H1 (cell line): ENCODE measurements around the gene SLC7A8. TPM values are rescaled to one million over a fixed set of nuclear protein-coding genes. Genes with fewer than 3 reads are reported as not detected.

Source experiments
- CTCF ChIA-PET: fragments of 300-600 bp; sonication (Branson Sonifier 250); formaldehyde crosslinking; loops from one replicate; lab custom pipeline; 2021; ENCODE audit not compliant: partially characterized antibody; lab: Charles Lee
- POLR2A ChIA-PET: fragments of 300-600 bp; sonication (Branson Sonifier 250); formaldehyde crosslinking; loops from one replicate; lab custom pipeline; 2021; ENCODE audit warnings: inconsistent platforms; ENCODE audit not compliant: partially characterized antibody; lab: Charles Lee
- DNase-seq, 2 experiments: peaks; one replicate each; pipeline versions ENCODE4 v3.0.0 to v3.0.0-alpha.2; 2010 to 2022; ENCODE audit warnings: low spot score in 2 of 2, low read depth in 1 of 2, mixed read lengths in 1 of 2
- FAIRE-seq: peaks from 2 replicates; lab custom pipeline; 2011; peaks lifted over from hg19 to GRCh38; lab: Jason Lieb, UNC
- H2AFZ ChIP-seq: 2 replicates; pipeline ENCODE4 v1.8.1; 2012; ENCODE audit warnings: low read length, inconsistent platforms
- H2AK5ac ChIP-seq: 2 replicates; pipeline ENCODE4 v1.6.1; 2013; ENCODE audit warnings: low read depth, low read length
- H2BK120ac ChIP-seq: replicated peaks from 2 replicates; pipeline ENCODE3; 2013; ENCODE audit warnings: low read depth, low read length, inconsistent platforms
- H2BK12ac ChIP-seq: 2 replicates; pipeline ENCODE4 v1.6.1; 2013; ENCODE audit warnings: low read depth, low read length
- H2BK15ac ChIP-seq: 2 replicates; pipeline ENCODE4 v1.6.1; 2013; ENCODE audit warnings: low read length
- H2BK20ac ChIP-seq: 2 replicates; pipeline ENCODE4 v1.6.1; 2013; ENCODE audit warnings: low read length
- H2BK5ac ChIP-seq: 2 replicates; pipeline ENCODE4 v1.6.1; 2013; ENCODE audit warnings: low read depth, low read length
- H3K14ac ChIP-seq: 2 replicates; pipeline ENCODE4 v1.6.1; 2013; ENCODE audit warnings: inconsistent platforms; ENCODE audit not compliant: insufficient read length
- H3K18ac ChIP-seq: 2 replicates; pipeline ENCODE4 v1.6.1; 2013; ENCODE audit warnings: low read length; ENCODE audit errors: extremely low read depth
- H3K23ac ChIP-seq: 2 replicates; pipeline ENCODE4 v1.6.1; 2013; ENCODE audit warnings: inconsistent platforms; ENCODE audit not compliant: insufficient read length
- H3K23me2 ChIP-seq: 2 replicates; pipeline ENCODE4 v1.6.1; 2013; ENCODE audit warnings: low read depth, low read length
- H3K27ac ChIP-seq: 2 replicates; pipeline ENCODE4 v1.6.1; 2011; ENCODE audit warnings: low read depth, low read length, inconsistent platforms
- H3K27me3 ChIP-seq, 4 experiments: replicated peaks in 1 of 4; 1 replicate in 1 of 4; 2 replicates in 3 of 4; pipeline versions ENCODE4 v1.6.1 to v1.8.1; 2011 to 2013; ENCODE audit warnings: low read length in 3 of 4, mild to moderate bottlenecking in 3 of 4, inconsistent platforms in 2 of 4, mixed read lengths in 2 of 4, moderate library complexity in 1 of 4; ENCODE audit not compliant: control insufficient read depth in 3 of 4, insufficient read depth in 3 of 4; ENCODE audit errors: extremely low read depth in 1 of 4
- H3K36me3 ChIP-seq, 4 experiments: 2 replicates each; pipeline versions ENCODE4 v1.6.1 to v1.8.1; 2011 to 2013; ENCODE audit warnings: mild to moderate bottlenecking in 4 of 4, low read length in 3 of 4, moderate library complexity in 2 of 4, control low read depth in 1 of 4, inconsistent platforms in 1 of 4; ENCODE audit not compliant: insufficient read depth in 4 of 4, control insufficient read depth in 2 of 4
- H3K4ac ChIP-seq: replicated peaks from 2 replicates; pipeline ENCODE3; 2013; ENCODE audit warnings: low read length, low read depth, mixed read lengths, inconsistent platforms; ENCODE audit not compliant: insufficient read length
- H3K4me1 ChIP-seq, 4 experiments: replicated peaks in 1 of 4; 1 replicate in 1 of 4; 2 replicates in 3 of 4; pipeline versions ENCODE4 v1.6.1 to v1.8.1; 2011 to 2013; ENCODE audit warnings: low read length in 3 of 4, inconsistent platforms in 2 of 4, mixed read lengths in 1 of 4; ENCODE audit not compliant: insufficient read depth in 4 of 4, control insufficient read depth in 3 of 4
- H3K4me2 ChIP-seq, 2 experiments: 2 replicates each; pipeline versions ENCODE4 v1.6.1 to v1.8.1; 2011 to 2013; ENCODE audit warnings: low read depth in 2 of 2, low read length in 2 of 2, control low read depth in 1 of 2, inconsistent platforms in 1 of 2, mild to moderate bottlenecking in 1 of 2; ENCODE audit not compliant: insufficient read depth in 1 of 2
- H3K4me3 ChIP-seq, 4 experiments: fragments of 200-600, 300-600 bp in 1 of 4; sonication (generic), shearing (Covaris generic), sonication (Bioruptor Twin) in 1 of 4; 2 replicates each; pipeline versions ENCODE4 v1.5.1 to v1.8.1; 2011 to 2016; ENCODE audit warnings: low read length in 4 of 4, low read depth in 3 of 4, control low read depth in 2 of 4, inconsistent platforms in 2 of 4, mild to moderate bottlenecking in 2 of 4, mixed read lengths in 1 of 4, moderate library complexity in 1 of 4; ENCODE audit not compliant: insufficient read depth in 2 of 4; ENCODE audit errors: extremely low read depth in 1 of 4
- H3K56ac ChIP-seq: replicated peaks from 2 replicates; pipeline ENCODE3; 2013; ENCODE audit warnings: low read depth, mild to moderate bottlenecking, mixed read lengths, low read length, inconsistent platforms; ENCODE audit not compliant: insufficient read length
- H3K79me1 ChIP-seq: 2 replicates; pipeline ENCODE4 v1.6.1; 2013; ENCODE audit warnings: low read depth, low read length, control low read depth
- H3K79me2 ChIP-seq, 2 experiments: 2 replicates each; pipeline versions ENCODE4 v1.6.1 to v1.8.1; 2012 to 2013; ENCODE audit warnings: low read length in 2 of 2, mild to moderate bottlenecking in 2 of 2, inconsistent platforms in 1 of 2; ENCODE audit not compliant: insufficient read depth in 2 of 2, control insufficient read depth in 1 of 2
- H3K9ac ChIP-seq, 4 experiments: replicated peaks in 1 of 4; 1 replicate in 1 of 4; 2 replicates in 3 of 4; pipeline versions ENCODE4 v1.6.1 to v1.8.1; 2011 to 2013; ENCODE audit warnings: low read depth in 3 of 4, low read length in 3 of 4, control low read depth in 2 of 4, mild to moderate bottlenecking in 2 of 4, moderate library complexity in 2 of 4, inconsistent platforms in 1 of 4; ENCODE audit errors: extremely low read depth in 1 of 4
- H3K9me3 ChIP-seq, 2 experiments: 2 replicates each; pipeline versions ENCODE4 v1.6.1 to v1.8.1; 2012 to 2013; ENCODE audit warnings: mild to moderate bottlenecking in 2 of 2, moderate library complexity in 2 of 2, control low read depth in 1 of 2, inconsistent platforms in 1 of 2, low read depth in 1 of 2, low read length in 1 of 2, mixed read lengths in 1 of 2; ENCODE audit not compliant: insufficient read depth in 2 of 2
- H4K20me1 ChIP-seq, 2 experiments: replicated peaks in 1 of 2; 2 replicates each; pipeline versions ENCODE3 to v1.8.1; 2011 to 2013; ENCODE audit warnings: inconsistent platforms in 2 of 2, low read length in 2 of 2, mild to moderate bottlenecking in 1 of 2; ENCODE audit not compliant: insufficient read depth in 2 of 2, control insufficient read depth in 1 of 2
- H4K5ac ChIP-seq: 2 replicates; pipeline ENCODE4 v1.6.1; 2013; ENCODE audit warnings: low read length, low read depth, mixed read lengths, inconsistent platforms; ENCODE audit not compliant: insufficient read length
- H4K8ac ChIP-seq: 2 replicates; pipeline ENCODE4 v1.8.0; 2013; ENCODE audit warnings: mild to moderate bottlenecking, moderate library complexity, low read length, inconsistent platforms; ENCODE audit not compliant: insufficient read depth; ENCODE audit errors: extremely low read depth
- H4K91ac ChIP-seq: replicated peaks from 2 replicates; pipeline ENCODE3; 2013; ENCODE audit warnings: low read length, mixed read lengths, inconsistent platforms; ENCODE audit not compliant: insufficient read length
- BRCA1 ChIP-seq: IDR thresholded peaks from 2 replicates; pipeline ENCODE4 v1.6.1; 2012; ENCODE audit warnings: low read depth, low read length, improper control_type of control experiment
- EZH2 ChIP-seq: fragments of 200-600 bp; sonication (generic); IDR thresholded peaks from 2 replicates; pipeline ENCODE4 v1.7.1; 2012; ENCODE audit warnings: low read depth, mild to moderate bottlenecking, moderate library complexity, low read length, inconsistent platforms; ENCODE audit not compliant: severe bottlenecking
- GTF2F1 ChIP-seq: IDR thresholded peaks from 2 replicates; pipeline ENCODE4 v1.6.1; 2012; ENCODE audit warnings: low read depth, low read length, improper control_type of control experiment, borderline replicate concordance
- HDAC6 ChIP-seq: IDR thresholded peaks from one replicate; pipeline ENCODE4 v1.7.1; 2012; ENCODE audit warnings: low read depth, mild to moderate bottlenecking, inconsistent platforms, low read length, moderate library complexity
- POU5F1 ChIP-seq: IDR thresholded peaks from 2 replicates; pipeline ENCODE4 v1.6.1; 2011; ENCODE audit warnings: low read depth, mild to moderate bottlenecking, low read length, moderate library complexity
- RAD21 ChIP-seq, 2 experiments: IDR thresholded peaks in 1 of 2; conservative IDR thresholded peaks in 1 of 2; 2 replicates each; pipeline ENCODE4 v1.6.1; 2011; ENCODE audit warnings: low read depth in 2 of 2, low read length in 2 of 2, improper control_type of control experiment in 1 of 2, inconsistent platforms in 1 of 2, mild to moderate bottlenecking in 1 of 2, moderate library complexity in 1 of 2
- RNF2 ChIP-seq: fragments of 200-900, 300-1000 bp; sonication (generic); IDR thresholded peaks from 2 replicates; pipeline ENCODE4 v1.7.1; 2016; ENCODE audit warnings: borderline replicate concordance, low read depth, mild to moderate bottlenecking, antibody characterized with exemption, low read length; ENCODE audit not compliant: poor library complexity, severe bottlenecking; ENCODE audit errors: missing control alignments
- SIN3A ChIP-seq, 2 experiments: IDR thresholded peaks in 1 of 2; conservative IDR thresholded peaks in 1 of 2; 2 replicates each; pipeline ENCODE4 v1.6.1; 2011 to 2012; ENCODE audit warnings: low read length in 2 of 2, improper control_type of control experiment in 1 of 2, low read depth in 1 of 2, mild to moderate bottlenecking in 1 of 2
- SUZ12 ChIP-seq: fragments of 200-600 bp; sonication (generic); IDR thresholded peaks from 2 replicates; pipeline ENCODE4 v1.6.1; 2012; ENCODE audit warnings: mild to moderate bottlenecking, inconsistent platforms, low read length, moderate library complexity, mixed read lengths
- YY1 ChIP-seq: IDR thresholded peaks from 2 replicates; pipeline ENCODE4 v1.6.1; 2011; ENCODE audit warnings: low read depth, mild to moderate bottlenecking, low read length
- ZNF274 ChIP-seq: IDR thresholded peaks from 2 replicates; pipeline ENCODE4 v1.7.0; 2012; ENCODE audit warnings: low read length, borderline replicate concordance; ENCODE audit errors: extremely low read depth
- WGBS, 2 experiments: shearing (Covaris generic) in 1 of 2; methylation state at CpG; one replicate each; pipeline versions ENCODE4 v1.1.6 to v1.1.7; 2013 to 2015; ENCODE audit warnings: low lambda C conversion rate in 2 of 2, mixed read lengths in 2 of 2, inconsistent platforms in 1 of 2, low coverage in 1 of 2, missing lambda C conversion rate in 1 of 2; ENCODE audit not compliant: insufficient replicate concordance in 2 of 2, insufficient coverage in 1 of 2, insufficient read length in 1 of 2; ENCODE audit errors: extremely low coverage in 1 of 2, missing lambda C conversion rate in 1 of 2; 5-methylcytosine and 5-hydroxymethylcytosine counted together
- polyA plus RNA-seq, 7 experiments: library from polyadenylated mRNA; depleted of rRNA in 3 of 7; stranded (reverse) in 5 of 7; unstranded in 2 of 7; fragments of >200 nt in 5 of 7; fragments of 200-250 nt in 2 of 7; gene quantifications; 1 replicate in 5 of 7; 2 replicates in 1 of 7; 4 replicates in 1 of 7; pipeline versions ENCODE4 v1.2.1 to v1.2.3, GENCODE V29; 2011 to 2013; ENCODE audit warnings: missing spikeins in 2 of 7, mixed read lengths in 2 of 7
- total RNA-seq: library from RNA; stranded (reverse); fragmentation: NEBNext Ultra II Directional; extraction: Animal tissue kit (Norgen Biotek cat#: 25700); gene quantifications from 2 replicates; pipeline ENCODE4 v1.2.1, GENCODE V29; 2021

Gene SLC7A8
- total and polyA plus RNA-seq, 2 of the 8 experiments (the other 6 are each of a cell fraction or from before 2014, with no cell fraction given): 182 to 204 TPM

DNA sequence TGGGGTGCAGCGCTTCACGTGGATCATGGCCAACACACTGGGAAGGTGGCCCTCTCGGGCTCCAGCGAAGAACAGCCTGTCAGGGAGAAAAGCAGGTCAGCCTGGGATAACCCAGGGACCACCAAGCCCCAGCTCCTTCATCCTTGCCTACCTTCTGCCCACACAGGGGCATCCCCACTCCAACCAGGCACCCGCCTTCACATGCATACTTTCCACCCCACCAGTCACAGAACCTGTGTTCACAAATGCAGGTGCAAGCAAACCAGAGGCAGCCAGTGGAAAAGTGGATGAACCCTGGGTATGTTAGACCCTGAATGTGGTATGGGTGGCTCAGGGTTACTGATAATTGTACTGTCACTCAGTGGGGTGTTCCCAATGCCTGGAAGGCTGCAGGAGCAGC, 52.0 kb downstream of the SLC7A8 start:
- Histone ChIP-seq H4K5ac (no peak overlapping the region), H2BK20ac (no peak overlapping the region), H3K14ac (no peak overlapping the region), H4K91ac (no peak overlapping the region), H3K79me2 (no peaks in the 10 kb centered on the region), H3K4me3 (no peak overlapping the region), H4K8ac (no peak overlapping the region; the same call in 1 of the 2 replicates), H3K4ac (no peak overlapping the region), H3K23me2 (no peaks in the 10 kb centered on the region), H4K20me1 (peaks cover 2 to 5% of the 10 kb centered on the region in 2 experiments), H2BK5ac (no peak overlapping the region), H3K56ac (no peak overlapping the region), H3K36me3 (peaks cover 15 to 57% (median 26%) of the 10 kb centered on the region in 4 experiments), H2BK15ac (no peak overlapping the region), H3K27me3 (no peaks in the 10 kb centered on the region), H3K27ac (no peak overlapping the region), H3K9me3 (no peaks in the 10 kb centered on the region), H3K23ac (no peak overlapping the region), H3K4me2 (no peak overlapping the region), H2BK12ac (no peak overlapping the region), H3K4me1 (no peaks in the 10 kb centered on the region), H3K9ac (no peak overlapping the region), H2BK120ac (no peak overlapping the region), H3K79me1 (no peaks in the 10 kb centered on the region), H2AK5ac (no peak overlapping the region), H3K18ac (no peak overlapping the region), H2AFZ (no peak overlapping the region)
- DNase-seq (no peak), FAIRE-seq (no peak)
- TF ChIP-seq POU5F1: no peak
- TF ChIP-seq GTF2F1: no peak
- no peak for TF ChIP-seq BRCA1
- TF ChIP-seq HDAC6: no peak
- no peak for TF ChIP-seq YY1
- TF ChIP-seq SIN3A (conservative IDR thresholded peaks at IDR 0.05 in 1 of 2, IDR thresholded peaks at IDR 0.05 in 1 of 2; ENCODE audit: low read depth in 1 of 2, low read length in 2 of 2): no peak
- no peak for TF ChIP-seq RNF2
- no peak for TF ChIP-seq SUZ12
- no peak for TF ChIP-seq ZNF274
- no peak for TF ChIP-seq RAD21 (IDR thresholded peaks at IDR 0.05 in 1 of 2, conservative IDR thresholded peaks at IDR 0.05 in 1 of 2; ENCODE audit: low read depth in 2 of 2, low read length in 2 of 2)
- no peak for TF ChIP-seq EZH2
- CTCF ChIA-PET: interaction anchor here (0.8 to 3.4 kb wide), 3 partner anchors 10 to 63 kb away, joined by 3 to 27 read pairs (median 4); no protein-coding TSS in a partner anchor
- POLR2A ChIA-PET: interaction anchor here (1.0 kb wide), 1 partner anchor 129 kb away, joined by 3 read pairs; no protein-coding TSS in a partner anchor
- whole genome bisulfite sequencing, 2 experiments: 92% methylated on average over 5 of the region's 5 CpGs; no CpG with 5 or more reads in 1 of the 2 experiments
